ENCODE measurements around the gene ACOX2. TPM values are rescaled to one million over a fixed set of nuclear protein-coding genes. Genes with fewer than 3 reads are reported as not detected.

Gene ACOX2
- total RNA-seq, 1 experiment from 2014 or later = 0.85 TPM

DNA sequence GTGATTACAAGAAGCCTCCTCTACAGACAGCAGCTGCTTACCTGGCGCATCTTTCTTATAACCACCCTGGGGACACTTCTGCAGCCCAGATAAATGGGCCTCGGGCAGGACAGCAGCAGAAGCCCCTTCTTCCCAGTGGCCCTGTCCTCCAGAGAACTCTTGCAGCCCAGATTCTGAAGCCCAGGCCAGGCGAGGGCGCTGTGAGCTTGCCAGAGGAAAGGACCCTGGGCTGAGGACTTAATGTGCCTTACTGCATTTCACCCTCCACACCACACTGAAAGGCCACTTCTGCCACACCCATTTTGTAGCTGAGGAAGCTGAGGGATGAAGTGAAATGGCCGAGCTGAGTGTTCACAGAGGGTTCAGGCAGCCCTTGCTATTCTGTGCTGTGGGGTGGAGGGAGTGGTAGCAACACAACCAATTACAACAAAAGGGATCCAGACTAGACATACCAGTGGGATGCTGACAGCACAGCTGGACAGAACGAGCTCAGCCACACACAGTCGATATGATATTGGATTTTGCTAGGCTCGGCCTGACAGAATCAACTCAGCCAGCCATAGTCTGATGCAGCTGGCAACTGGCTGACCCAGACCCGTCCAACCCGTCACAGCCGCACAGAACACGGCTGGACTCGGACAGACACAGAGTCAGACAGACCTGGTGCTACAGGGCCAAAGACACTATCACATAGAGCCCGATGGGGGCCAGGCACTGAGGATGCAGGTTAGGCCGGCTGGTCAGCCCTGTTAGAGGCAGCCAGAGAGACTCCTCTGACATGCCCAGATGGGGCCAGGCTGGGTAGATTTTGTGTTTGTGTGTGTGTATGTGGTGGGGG, 7.3 kb downstream of the ACOX2 start:
- no peak overlapping the region for H2BK20ac ChIP-seq (ENCODE audit: low read depth, low read length, poor library complexity, severe bottlenecking)
- H3K79me1 ChIP-seq (ENCODE audit: insufficient read depth, low read depth, low read length, poor library complexity, severe bottlenecking) = no peaks in the 10 kb centered on the region
- no peaks in the 10 kb centered on the region for H3K9me3 ChIP-seq (ENCODE audit: control insufficient read depth, low read depth, low read length)
- no peak overlapping the region for H3K4ac ChIP-seq (ENCODE audit: low read depth, low read length)
- Mint-ChIP-seq H3K9me3 (peaks cover 2 to 4% of the 10 kb centered on the region in 2 experiments; a peak in 4 of 5 replicates), H3K27me3 (ENCODE audit: low read depth) (no peaks in the 10 kb centered on the region), H3K27ac (peak overlapping the region in 1 of 3 experiments; percentile 27; a peak in 1 of 7 replicates), H3K36me3 (ENCODE audit: insufficient read depth in 1 of 3, low read depth in 3 of 3) (peaks cover 0 to 4% (median 0%) of the 10 kb centered on the region in 3 experiments; a peak in 2 of 7 replicates), H3K4me1 (peaks cover 19 to 31% of the 10 kb centered on the region in 2 experiments), H3K4me3 (no peak overlapping the region)
- H3K27ac ChIP-seq (ENCODE audit: insufficient read length, low read depth, low read length) = no peak overlapping the region
- no peak overlapping the region for H3K9ac ChIP-seq (ENCODE audit: extremely low read depth, insufficient read length, low read length)
- no peak overlapping the region for H4K5ac ChIP-seq (ENCODE audit: insufficient read length, low read depth, low read length)
- H3K27me3 ChIP-seq (ENCODE audit: insufficient read depth, low read length) = no peaks in the 10 kb centered on the region
- H2BK15ac ChIP-seq (ENCODE audit: low read depth, low read length) = no peak overlapping the region
- H3T11ph ChIP-seq (ENCODE audit: low read length) = no peak overlapping the region
- H2BK12ac ChIP-seq (ENCODE audit: insufficient read length, low read depth, low read length) = no peak overlapping the region
- H4K8ac ChIP-seq (replicated peaks; ENCODE audit: insufficient read length, low read depth, low read length) = no peak overlapping the region
- H3K4me1 ChIP-seq (ENCODE audit: insufficient read depth, low read length) = no peaks in the 10 kb centered on the region; the same call in 1 of the 2 replicates
- no peaks in the 10 kb centered on the region for H4K20me1 ChIP-seq (ENCODE audit: control insufficient read depth, insufficient read depth, insufficient read length)
- no peaks in the 10 kb centered on the region for H3K23me2 ChIP-seq (ENCODE audit: insufficient read length, low read depth, low read length, poor library complexity, severe bottlenecking)
- no peak overlapping the region for H2AK5ac ChIP-seq (ENCODE audit: insufficient read length, low read length)
- peak; percentile 79 for TF ChIP-seq CTCF (conservative IDR thresholded peaks at IDR 0.05)
- WGBS (ENCODE audit: extremely low coverage, insufficient read length, low lambda C conversion rate) = no CpG with 5 or more reads among the region's 15 CpGs
- no peak overlapping the region for H3K18ac ChIP-seq (ENCODE audit: insufficient read length, low read depth, low read length)
- no peak overlapping the region for H3K23ac ChIP-seq (ENCODE audit: insufficient read length, low read depth, low read length)
- no peak overlapping the region for H2BK120ac ChIP-seq (ENCODE audit: low read depth, low read length, poor library complexity, severe bottlenecking)
- peak; percentile 88 for DNase-seq
- no peak overlapping the region for H2AFZ ChIP-seq (ENCODE audit: low read length)
- no peak overlapping the region for H2BK5ac ChIP-seq (ENCODE audit: insufficient read length, low read length)
- no peak overlapping the region for H3K14ac ChIP-seq (ENCODE audit: insufficient read depth, low read length)
- H3K56ac ChIP-seq (ENCODE audit: insufficient read length, low read depth, low read length) = no peak overlapping the region
- H4K91ac ChIP-seq (ENCODE audit: insufficient read length, low read depth, low read length) = no peak overlapping the region
- H3K4me2 ChIP-seq (ENCODE audit: insufficient read depth, insufficient read length, low read length) = no peak overlapping the region
- H3K79me2 ChIP-seq (ENCODE audit: insufficient read depth, low read length) = no peaks in the 10 kb centered on the region
